ENCODE data around the gene POPDC3. TPM values are rescaled to one million over a fixed set of nuclear protein-coding genes. Genes with fewer than 3 reads are reported as not detected.

The POPDC3 gene
- total and polyA plus RNA-seq, 2 of the 4 experiments (the other 2 are of a cell fraction) = 22.7 to 25.8 TPM

- H4K8ac ChIP-seq (ENCODE audit: low read depth in 2 of 2, low read length in 2 of 2) = no peak overlapping the region
- H3K23ac ChIP-seq (ENCODE audit: low read depth, low read length) = no peak overlapping the region
- in situ Hi-C loops (cut with MboI; ENCODE audit: low sequenced_read_pairs) (no loop called here), dilution Hi-C loops (cut with HindIII; ENCODE audit: low sequenced_read_pairs, unreplicated experiment) (no loop called here), intact Hi-C loops (cut with micrococcal nuclease) (no loop called here)
- no peak overlapping the region for H3K27ac ChIP-seq (ENCODE audit: insufficient read depth, low read length)
- no peaks in the 10 kb centered on the region for H3K9me1 ChIP-seq (ENCODE audit: insufficient read depth, low read length)
- H3K36me3 ChIP-seq (ENCODE audit: control insufficient read depth, insufficient read depth, low read length) = no peaks in the 10 kb centered on the region
- H3K56ac ChIP-seq (ENCODE audit: extremely low read depth, insufficient read depth, low read length) = no peak overlapping the region
- no peak overlapping the region for H4K91ac ChIP-seq (ENCODE audit: insufficient read depth, low read depth, low read length)
- no peak overlapping the region for H3K18ac ChIP-seq (ENCODE audit: low read depth, low read length)
- H3K14ac ChIP-seq (replicated peaks; ENCODE audit: low read depth, low read length) = no peak overlapping the region
- no peaks in the 10 kb centered on the region for H4K20me1 ChIP-seq (ENCODE audit: insufficient read depth, low read length)
- WGBS, 2 experiments (ENCODE audit: extremely low coverage in 2 of 2, insufficient read length in 1 of 2) = no CpG with 5 or more reads among the region's 1 CpG
- no peak for DNase-seq
- no peaks in the 10 kb centered on the region for H3K4me1 ChIP-seq (ENCODE audit: control insufficient read depth, insufficient read depth, low read length)
- no TSS peak for BruUV-seq (replicated peaks)
- H2BK5ac ChIP-seq (ENCODE audit: low read depth, low read length, poor library complexity, severe bottlenecking) = no peak overlapping the region
- H3K79me1 ChIP-seq (ENCODE audit: low read depth in 1 of 2, low read length in 2 of 2) = no peaks in the 10 kb centered on the region
- H3K9ac ChIP-seq (ENCODE audit: low read depth, low read length) = no peak overlapping the region
- no peak overlapping the region for H2BK120ac ChIP-seq (ENCODE audit: low read depth, low read length)
- H3K4ac ChIP-seq (ENCODE audit: low read depth, low read length) = no peak overlapping the region
- no peak overlapping the region for H3K4me3 ChIP-seq (ENCODE audit: insufficient read depth, low read depth, low read length)
- ATAC-seq (ENCODE audit: low read depth) = no peak
- no peak overlapping the region for H2AK9ac ChIP-seq (replicated peaks; ENCODE audit: low read depth, low read length, poor library complexity)
- H3K4me2 ChIP-seq (ENCODE audit: low read depth, low read length) = no peak overlapping the region
- no peak overlapping the region for H2BK15ac ChIP-seq (ENCODE audit: low read depth, low read length)
- H4K5ac ChIP-seq (ENCODE audit: low read depth, low read length) = no peak overlapping the region
- no peak overlapping the region for H2AFZ ChIP-seq (replicated peaks; ENCODE audit: low read length, poor library complexity)
- peaks cover 3% of the 10 kb centered on the region; the same call in 1 of the 2 replicates for H3K27me3 ChIP-seq (ENCODE audit: control insufficient read depth, insufficient read depth, low read length)
- TF ChIP-seq POLR2A (IDR thresholded peaks at IDR 0.05; ENCODE audit: low read depth, low read length) = no peak
- TF ChIP-seq CHD1 (IDR thresholded peaks at IDR 0.05; ENCODE audit: low read depth, low read length) = no peak
- TF ChIP-seq, protein P1, sequence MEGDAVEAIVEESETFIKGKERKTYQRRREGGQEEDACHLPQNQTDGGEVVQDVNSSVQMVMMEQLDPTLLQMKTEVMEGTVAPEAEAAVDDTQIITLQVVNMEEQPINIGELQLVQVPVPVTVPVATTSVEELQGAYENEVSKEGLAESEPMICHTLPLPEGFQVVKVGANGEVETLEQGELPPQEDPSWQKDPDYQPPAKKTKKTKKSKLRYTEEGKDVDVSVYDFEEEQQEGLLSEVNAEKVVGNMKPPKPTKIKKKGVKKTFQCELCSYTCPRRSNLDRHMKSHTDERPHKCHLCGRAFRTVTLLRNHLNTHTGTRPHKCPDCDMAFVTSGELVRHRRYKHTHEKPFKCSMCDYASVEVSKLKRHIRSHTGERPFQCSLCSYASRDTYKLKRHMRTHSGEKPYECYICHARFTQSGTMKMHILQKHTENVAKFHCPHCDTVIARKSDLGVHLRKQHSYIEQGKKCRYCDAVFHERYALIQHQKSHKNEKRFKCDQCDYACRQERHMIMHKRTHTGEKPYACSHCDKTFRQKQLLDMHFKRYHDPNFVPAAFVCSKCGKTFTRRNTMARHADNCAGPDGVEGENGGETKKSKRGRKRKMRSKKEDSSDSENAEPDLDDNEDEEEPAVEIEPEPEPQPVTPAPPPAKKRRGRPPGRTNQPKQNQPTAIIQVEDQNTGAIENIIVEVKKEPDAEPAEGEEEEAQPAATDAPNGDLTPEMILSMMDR (conservative IDR thresholded peaks at IDR 0.05; ENCODE audit: low read depth, low read length) = no peak
- no peak for TF ChIP-seq SMC3 (IDR thresholded peaks at IDR 0.05; ENCODE audit: low read depth, low read length)
- TF ChIP-seq USF2 (IDR thresholded peaks at IDR 0.05; ENCODE audit: low read depth, low read length) = no peak
- TF ChIP-seq NFE2L2 (IDR thresholded peaks at IDR 0.05; ENCODE audit: low read depth, low read length) = no peak
- TF ChIP-seq RAD21 (IDR thresholded peaks at IDR 0.05; ENCODE audit: low read length) = no peak
- TF ChIP-seq, protein P2, sequence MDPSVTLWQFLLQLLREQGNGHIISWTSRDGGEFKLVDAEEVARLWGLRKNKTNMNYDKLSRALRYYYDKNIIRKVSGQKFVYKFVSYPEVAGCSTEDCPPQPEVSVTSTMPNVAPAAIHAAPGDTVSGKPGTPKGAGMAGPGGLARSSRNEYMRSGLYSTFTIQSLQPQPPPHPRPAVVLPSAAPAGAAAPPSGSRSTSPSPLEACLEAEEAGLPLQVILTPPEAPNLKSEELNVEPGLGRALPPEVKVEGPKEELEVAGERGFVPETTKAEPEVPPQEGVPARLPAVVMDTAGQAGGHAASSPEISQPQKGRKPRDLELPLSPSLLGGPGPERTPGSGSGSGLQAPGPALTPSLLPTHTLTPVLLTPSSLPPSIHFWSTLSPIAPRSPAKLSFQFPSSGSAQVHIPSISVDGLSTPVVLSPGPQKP (IDR thresholded peaks at IDR 0.05; ENCODE audit: borderline replicate concordance, low read depth, low read length) = no peak
- no peak for TF ChIP-seq MAFK (IDR thresholded peaks at IDR 0.05; ENCODE audit: low read depth, low read length)
- TF ChIP-seq MXI1 (IDR thresholded peaks at IDR 0.05; ENCODE audit: borderline replicate concordance, low read depth, low read length) = no peak
- no peak for TF ChIP-seq BHLHE40 (IDR thresholded peaks at IDR 0.05; ENCODE audit: low read depth, low read length)
- TF ChIP-seq CEBPB (IDR thresholded peaks at IDR 0.05; ENCODE audit: low read depth, low read length) = no peak
- TF ChIP-seq RFX5 (IDR thresholded peaks at IDR 0.05; ENCODE audit: low read depth, low read length) = no peak
- no peak for TF ChIP-seq RCOR1 (IDR thresholded peaks at IDR 0.05; ENCODE audit: insufficient replicate concordance, low read length)
- no peak for TF ChIP-seq MAZ (IDR thresholded peaks at IDR 0.05; ENCODE audit: borderline replicate concordance, low read depth, low read length)
- no peak for TF ChIP-seq FOS (IDR thresholded peaks at IDR 0.05; ENCODE audit: low read depth, low read length)
- ChIA-PET POLR2A (ENCODE audit: unreplicated experiment) (interaction anchor here (0.6 kb wide), 1 partner anchor 259 kb away, joined by 6 read pairs; no protein-coding TSS in a partner anchor), CTCF (no interaction called here)
- no peaks in the 10 kb centered on the region for H3K9me3 ChIP-seq (ENCODE audit: control insufficient read depth, insufficient read depth, low read length)
- H2BK20ac ChIP-seq (ENCODE audit: low read depth, low read length) = no peak overlapping the region
- H2AK5ac ChIP-seq (ENCODE audit: low read depth, low read length) = no peak overlapping the region
Observed at GRCh38 chr6:105223242-105223641, 43.4 kb upstream of the POPDC3 start.

Measured in IMR-90 (cell line).